ENCODE data around the gene NR5A1. TPM values are rescaled to one million over a fixed set of nuclear protein-coding genes. Genes with fewer than 3 reads are reported as not detected.

Gene NR5A1
- total RNA-seq, 2 experiments from 2014 or later: not detected

- ATAC-seq (no peak), DNase-seq (no peak)
- no peak overlapping the region for H3K27ac Mint-ChIP-seq
- H3K4me1 Mint-ChIP-seq: peaks cover 2% of the 10 kb centered on the region
- peaks cover 4% of the 10 kb centered on the region for H3K27me3 Mint-ChIP-seq
- H3K4me3 Mint-ChIP-seq: no peak overlapping the region
- H3K9me3 Mint-ChIP-seq (ENCODE audit: low read depth): no peaks in the 10 kb centered on the region
- no peaks in the 10 kb centered on the region for H3K36me3 Mint-ChIP-seq (ENCODE audit: low read depth)
- intact Hi-C loops (cut with DNase I, micrococcal nuclease): no loop called here
- ChIA-PET POLR2A (no interaction called here), CTCF (no interaction called here)
Measured at GRCh38 chr9:124513376-124513994, 6.3 kb upstream of the NR5A1 start.

GRCh38 chr9:124512806-124513204 lies 5.6 kb upstream of the NR5A1 start:
- no peak for DNase-seq
- intact Hi-C loops (cut with DNase I, micrococcal nuclease): no loop called here
- H3K9me3 Mint-ChIP-seq (ENCODE audit: low read depth): no peaks in the 10 kb centered on the region
- H3K4me1 Mint-ChIP-seq: peaks cover 2% of the 10 kb centered on the region
- ATAC-seq: no peak
- H3K4me3 Mint-ChIP-seq: no peak overlapping the region
- ChIA-PET POLR2A (no interaction called here), CTCF (no interaction called here)
- peaks cover 4% of the 10 kb centered on the region for H3K27me3 Mint-ChIP-seq
- H3K27ac Mint-ChIP-seq: no peak overlapping the region
- H3K36me3 Mint-ChIP-seq (ENCODE audit: low read depth): no peaks in the 10 kb centered on the region

- ChIA-PET CTCF (no interaction called here), POLR2A (no interaction called here)
- no peak overlapping the region for H3K4me3 Mint-ChIP-seq
- no peaks in the 10 kb centered on the region for H3K9me3 Mint-ChIP-seq (ENCODE audit: low read depth)
- no peaks in the 10 kb centered on the region for H3K36me3 Mint-ChIP-seq (ENCODE audit: low read depth)
- H3K4me1 Mint-ChIP-seq: peaks cover 2% of the 10 kb centered on the region
- H3K27me3 Mint-ChIP-seq: peaks cover 4% of the 10 kb centered on the region
- no peak overlapping the region for H3K27ac Mint-ChIP-seq
- intact Hi-C loops (cut with DNase I, micrococcal nuclease): no loop called here
- DNase-seq (no peak), ATAC-seq (no peak)
Measured at GRCh38 chr9:124511891-124512805, 4.9 kb upstream of the NR5A1 start.

GRCh38 chr9:124511426-124511840 lies 4.2 kb upstream of the NR5A1 start:
- DNase-seq: no peak
- Mint-ChIP-seq H3K4me1 (peaks cover 2% of the 10 kb centered on the region), H3K27me3 (peaks cover 7% of the 10 kb centered on the region), H3K27ac (no peak overlapping the region), H3K36me3 (ENCODE audit: low read depth) (no peaks in the 10 kb centered on the region), H3K4me3 (no peak overlapping the region), H3K9me3 (ENCODE audit: low read depth) (no peaks in the 10 kb centered on the region)
- POLR2A ChIA-PET: no interaction called here
- intact Hi-C loops (cut with DNase I, micrococcal nuclease): no loop called here
- CTCF ChIA-PET: no interaction called here
- ATAC-seq: no peak

- intact Hi-C loops (cut with DNase I, micrococcal nuclease): no loop called here
- CTCF ChIA-PET: no interaction called here
- POLR2A ChIA-PET: no interaction called here
Measured at GRCh38 chr9:124510650-124511425, 3.6 kb upstream of the NR5A1 start.

GRCh38 chr9:124507880-124508423 lies 753 bp upstream of the NR5A1 start:
- no peak for ATAC-seq
- H3K36me3 Mint-ChIP-seq (ENCODE audit: low read depth): peaks cover 3% of the 10 kb centered on the region
- no peaks in the 10 kb centered on the region for H3K9me3 Mint-ChIP-seq (ENCODE audit: low read depth)
- ChIA-PET CTCF (no interaction called here), POLR2A (no interaction called here)
- H3K27ac Mint-ChIP-seq: no peak overlapping the region
- no peak overlapping the region for H3K4me3 Mint-ChIP-seq
- intact Hi-C loops (cut with DNase I, micrococcal nuclease): no loop called here
- peaks cover 19% of the 10 kb centered on the region for H3K27me3 Mint-ChIP-seq
- H3K4me1 Mint-ChIP-seq: peaks cover 7% of the 10 kb centered on the region
- no peak for DNase-seq

More at GRCh38 chr9:124510650-124511425, 3.6 kb upstream of the NR5A1 start:
- ATAC-seq: no peak
- H3K4me3 Mint-ChIP-seq: no peak overlapping the region
- no peak overlapping the region for H3K27ac Mint-ChIP-seq
- no peaks in the 10 kb centered on the region for H3K36me3 Mint-ChIP-seq (ENCODE audit: low read depth)
- H3K27me3 Mint-ChIP-seq: peaks cover 9% of the 10 kb centered on the region
- H3K9me3 Mint-ChIP-seq (ENCODE audit: low read depth): no peaks in the 10 kb centered on the region
- peaks cover 2% of the 10 kb centered on the region for H3K4me1 Mint-ChIP-seq
- DNase-seq: no peak

- no peak for DNase-seq
- no peak for ATAC-seq
- intact Hi-C loops (cut with DNase I, micrococcal nuclease): no loop called here
- peaks cover 21% of the 10 kb centered on the region for H3K27me3 Mint-ChIP-seq
- H3K27ac Mint-ChIP-seq: no peak overlapping the region
- POLR2A ChIA-PET: no interaction called here
- no peaks in the 10 kb centered on the region for H3K9me3 Mint-ChIP-seq (ENCODE audit: low read depth)
- no peak overlapping the region for H3K4me3 Mint-ChIP-seq
- CTCF ChIA-PET: no interaction called here
- H3K36me3 Mint-ChIP-seq (ENCODE audit: low read depth): peaks cover 3% of the 10 kb centered on the region
- peaks cover 5% of the 10 kb centered on the region for H3K4me1 Mint-ChIP-seq
Measured at GRCh38 chr9:124506433-124506832, 766 bp downstream of the NR5A1 start.

- ChIA-PET CTCF (no interaction called here), POLR2A (no interaction called here)
- Mint-ChIP-seq H3K27me3 (peaks cover 19% of the 10 kb centered on the region), H3K9me3 (ENCODE audit: low read depth) (no peaks in the 10 kb centered on the region), H3K27ac (no peak overlapping the region), H3K36me3 (ENCODE audit: low read depth) (peaks cover 3% of the 10 kb centered on the region), H3K4me1 (peaks cover 6% of the 10 kb centered on the region), H3K4me3 (no peak overlapping the region)
- intact Hi-C loops (cut with DNase I, micrococcal nuclease): no loop called here
- DNase-seq (no peak), ATAC-seq (no peak)
Measured at GRCh38 chr9:124505901-124506346, 1.3 kb downstream of the NR5A1 start.

- ChIA-PET CTCF (no interaction called here), POLR2A (no interaction called here)
- peaks cover 11% of the 10 kb centered on the region for H3K4me1 Mint-ChIP-seq
- no peak overlapping the region for H3K4me3 Mint-ChIP-seq
- H3K27me3 Mint-ChIP-seq: peaks cover 23% of the 10 kb centered on the region
- no peak overlapping the region for H3K27ac Mint-ChIP-seq
- ATAC-seq (no peak), DNase-seq (no peak)
- H3K9me3 Mint-ChIP-seq (ENCODE audit: low read depth): no peaks in the 10 kb centered on the region
- peaks cover 3% of the 10 kb centered on the region for H3K36me3 Mint-ChIP-seq (ENCODE audit: low read depth)
- intact Hi-C loops (cut with DNase I, micrococcal nuclease): no loop called here
Measured at GRCh38 chr9:124505006-124505900, 1.9 kb downstream of the NR5A1 start.

GRCh38 chr9:124504530-124505005 lies 2.6 kb downstream of the NR5A1 start:
- POLR2A ChIA-PET: no interaction called here
- intact Hi-C loops (cut with DNase I, micrococcal nuclease): no loop called here
- peaks cover 23% of the 10 kb centered on the region for H3K27me3 Mint-ChIP-seq
- CTCF ChIA-PET: no interaction called here
- peaks cover 3% of the 10 kb centered on the region for H3K36me3 Mint-ChIP-seq (ENCODE audit: low read depth)
- H3K27ac Mint-ChIP-seq: no peak overlapping the region
- H3K9me3 Mint-ChIP-seq (ENCODE audit: low read depth): no peaks in the 10 kb centered on the region
- ATAC-seq (no peak), DNase-seq (no peak)
- peaks cover 13% of the 10 kb centered on the region for H3K4me1 Mint-ChIP-seq
- H3K4me3 Mint-ChIP-seq: no peak overlapping the region
